GM23338 (cell line): ENCODE results near the gene FOXR2. TPM values are rescaled to one million over a fixed set of nuclear protein-coding genes. Genes with fewer than 3 reads are reported as not detected.

Experiments used
- ATAC-seq: fragments of 200-7000 bp; cut with Tn5 transposase; 3 replicates; pipeline ENCODE4 v1.9.1; 2020
- DNase-seq: peaks from one replicate; pipeline ENCODE4 v3.0.0-alpha.2; 2015; ENCODE audit warnings: low spot score
- H2AFZ ChIP-seq: fragments of 200-600 bp; sonication (generic); 2 replicates; pipeline ENCODE4 v1.8.0; 2016; ENCODE audit warnings: antibody characterized with exemption, mild to moderate bottlenecking, moderate library complexity
- H3F3A ChIP-seq: fragments of 200-600 bp; sonication (generic); replicated peaks from 2 replicates; pipeline ENCODE4 v1.8.0; 2017; ENCODE audit warnings: antibody characterized with exemption, mixed run types, low read depth
- H3K27ac ChIP-seq: fragments of 200-600 bp; sonication (generic); 2 replicates; pipeline ENCODE4 v1.6.1; 2016; ENCODE audit warnings: low read depth
- H3K27me3 ChIP-seq: fragments of 200-600 bp; sonication (generic); 2 replicates; pipeline ENCODE4 v1.8.0; 2016; ENCODE audit warnings: mild to moderate bottlenecking, mixed run types, moderate library complexity; ENCODE audit not compliant: insufficient read depth
- H3K36me3 ChIP-seq: fragments of 200-600 bp; sonication (generic); 2 replicates; pipeline ENCODE4 v1.8.0; 2016; ENCODE audit warnings: mild to moderate bottlenecking; ENCODE audit not compliant: insufficient read depth
- H3K4me1 ChIP-seq: fragments of 200-600 bp; sonication (generic); 2 replicates; pipeline ENCODE4 v1.8.0; 2016; ENCODE audit warnings: mild to moderate bottlenecking, moderate library complexity; ENCODE audit not compliant: insufficient read depth
- H3K4me2 ChIP-seq: fragments of 200-600 bp; sonication (generic); 2 replicates; pipeline ENCODE4 v1.7.1; 2017; ENCODE audit warnings: mixed run types
- H3K4me3 ChIP-seq: fragments of 200-600 bp; sonication (generic); 2 replicates; pipeline ENCODE4 v1.6.1; 2016; ENCODE audit warnings: mixed run types
- H3K79me2 ChIP-seq: fragments of 200-600 bp; sonication (generic); replicated peaks from 2 replicates; pipeline ENCODE4 v1.8.0; 2017; ENCODE audit warnings: mild to moderate bottlenecking; ENCODE audit not compliant: insufficient read depth
- H3K9me2 ChIP-seq: fragments of 200-600 bp; sonication (generic); 2 replicates; pipeline ENCODE4 v1.8.0; 2017; ENCODE audit not compliant: insufficient read depth
- H4K20me1 ChIP-seq: fragments of 200-600 bp; sonication (generic); replicated peaks from 2 replicates; pipeline ENCODE4 v1.8.0; 2017; ENCODE audit warnings: mild to moderate bottlenecking; ENCODE audit not compliant: insufficient read depth
- H3K27ac Mint-ChIP-seq: 2 replicates; pipeline ENCODE4 v1.8.0; 2020; ENCODE audit warnings: inconsistent platforms, mild to moderate bottlenecking, moderate library complexity, mixed read lengths
- H3K27me3 Mint-ChIP-seq: 3 replicates; pipeline ENCODE4 v1.8.0; 2022; ENCODE audit warnings: low read depth, mild to moderate bottlenecking, moderate library complexity, mixed read lengths, inconsistent platforms; ENCODE audit not compliant: insufficient read depth, poor library complexity
- H3K36me3 Mint-ChIP-seq: 3 replicates; pipeline ENCODE4 v1.8.0; 2021; ENCODE audit warnings: low read depth, mild to moderate bottlenecking, inconsistent platforms, moderate library complexity, mixed read lengths
- H3K4me1 Mint-ChIP-seq: 3 replicates; pipeline ENCODE4 v1.8.0; 2020; ENCODE audit warnings: mild to moderate bottlenecking, inconsistent platforms, mixed read lengths
- H3K4me3 Mint-ChIP-seq: 3 replicates; pipeline ENCODE4 v1.8.0; 2021; ENCODE audit warnings: moderate library complexity, mild to moderate bottlenecking, inconsistent platforms, mixed read lengths
- H3K9me3 Mint-ChIP-seq: 3 replicates; pipeline ENCODE4 v1.8.0; 2020; ENCODE audit warnings: moderate library complexity, mild to moderate bottlenecking, inconsistent platforms, mixed read lengths
- CREB1 ChIP-seq: fragments of 250-450 bp; sonication (Bioruptor Pico); IDR thresholded peaks from 2 replicates; pipeline ENCODE4 v1.5.0; 2020; ENCODE audit warnings: low read depth, mild to moderate bottlenecking, moderate library complexity
- CTCF ChIP-seq, 2 experiments: fragments of 200-600 bp in 1 of 2; sonication (generic) in 1 of 2; conservative IDR thresholded peaks; 2 replicates each; pipeline versions ENCODE4 v1.5.1 to v1.6.1; 2016 to 2017; ENCODE audit warnings: antibody characterized with exemption in 2 of 2, low read depth in 2 of 2, mild to moderate bottlenecking in 2 of 2, moderate library complexity in 1 of 2
- ETS1 ChIP-seq: IDR thresholded peaks from 2 replicates; pipeline ENCODE4 v1.6.1; 2016; ENCODE audit warnings: antibody characterized with exemption
- EZH2phosphoT487 ChIP-seq: fragments of 200-600 bp; sonication (generic); IDR thresholded peaks from one replicate; pipeline ENCODE4 v1.8.1; 2018; ENCODE audit warnings: antibody characterized with exemption; ENCODE audit not compliant: unreplicated experiment
- POLR2AphosphoS5 ChIP-seq: IDR thresholded peaks from 2 replicates; pipeline ENCODE4 v1.6.1; 2016; ENCODE audit warnings: antibody characterized with exemption, low read depth
- REST ChIP-seq: IDR thresholded peaks from one replicate; pipeline ENCODE4 v1.6.1; 2018; ENCODE audit warnings: antibody characterized with exemption; ENCODE audit not compliant: unreplicated experiment
- STAT1 ChIP-seq: IDR thresholded peaks from one replicate; pipeline ENCODE4 v1.6.1; 2016; ENCODE audit warnings: antibody characterized with exemption; ENCODE audit not compliant: unreplicated experiment
- ZNF114 ChIP-seq: fragments of 250-450 bp; sonication (Bioruptor Pico); IDR thresholded peaks from 2 replicates; pipeline ENCODE4 v1.5.0; 2020; ENCODE audit warnings: mild to moderate bottlenecking, moderate library complexity
- ZNF331 ChIP-seq: fragments of 250-450 bp; sonication (Bioruptor Pico); IDR thresholded peaks from 2 replicates; pipeline ENCODE4 v1.5.0; 2020; ENCODE audit warnings: low read depth, mild to moderate bottlenecking, moderate library complexity
- ZNF462 ChIP-seq: fragments of 250-450 bp; sonication (Bioruptor Pico); IDR thresholded peaks from 2 replicates; pipeline ENCODE4 v1.5.0; 2020; ENCODE audit warnings: mild to moderate bottlenecking, moderate library complexity
- polyA plus RNA-seq: library from polyadenylated mRNA; unstranded; fragments of >200 nt; fragmentation: Nextera tagmentation; extraction: Ambion mirVana; gene quantifications from 2 replicates; pipeline ENCODE4 v1.2.1, GENCODE V29; 2016
- total RNA-seq: library from RNA; depleted of rRNA; stranded (reverse); fragments of >200 nt; shearing (Covaris generic); gene quantifications from 2 replicates; pipeline ENCODE4 v1.2.3, GENCODE V29; 2014

FOXR2 gene
- total and polyA plus RNA-seq, 2 experiments from 2014 or later: not detected

GRCh38 chrX:55579115-55579514 is 44.1 kb upstream of the FOXR2 start:
- peaks cover 62% of the 10 kb centered on the region for H3K9me3 Mint-ChIP-seq
- no peak for DNase-seq
- H3K9me2 ChIP-seq: no peaks in the 10 kb centered on the region

More at GRCh38 chrX:55579115-55579514, 44.1 kb upstream of the FOXR2 start:
- ATAC-seq: no peak
- no peak for TF ChIP-seq REST
- TF ChIP-seq POLR2AphosphoS5: no peak
- TF ChIP-seq ETS1: no peak
- TF ChIP-seq CREB1 (CRISPR knock-in tag): no peak
- TF ChIP-seq ZNF331 (CRISPR knock-in tag): no peak
- no peak for TF ChIP-seq CTCF (conservative IDR thresholded peaks at IDR 0.05; ENCODE audit: low read depth in 2 of 2)
- TF ChIP-seq ZNF114 (CRISPR knock-in tag): no peak
- TF ChIP-seq ZNF462: no peak
- no peak for TF ChIP-seq STAT1
- no peak for TF ChIP-seq EZH2phosphoT487
- Mint-ChIP-seq H3K27ac (no peak overlapping the region), H3K27me3 (peaks cover 2% of the 10 kb centered on the region), H3K4me1 (no peaks in the 10 kb centered on the region), H3K4me3 (no peak overlapping the region), H3K36me3 (no peaks in the 10 kb centered on the region)
- no peaks in the 10 kb centered on the region for H3K79me2 ChIP-seq
- no peaks in the 10 kb centered on the region for H3K36me3 ChIP-seq
- no peaks in the 10 kb centered on the region for H3K27me3 ChIP-seq
- H3K27ac ChIP-seq: no peak overlapping the region
- H3F3A ChIP-seq: no peaks in the 10 kb centered on the region
- no peaks in the 10 kb centered on the region for H4K20me1 ChIP-seq
- no peak overlapping the region for H3K4me3 ChIP-seq
- H3K4me2 ChIP-seq: no peak overlapping the region
- H2AFZ ChIP-seq: no peak overlapping the region
- H3K4me1 ChIP-seq: no peaks in the 10 kb centered on the region
